CD14-positive monocyte (primary cell): ENCODE measurements around the gene KL. TPM values are rescaled to one million over a fixed set of nuclear protein-coding genes. Genes with fewer than 3 reads are reported as not detected.
A peak's percentile ranks its signal among the peaks of the same experiment; 100 is the strongest.

ENCODE experiments used
- DNase-seq, 3 donors: peaks; one replicate each; pipeline ENCODE4 v3.0.0-alpha.2; 2011 to 2022
- H2AFZ ChIP-seq: 2 replicates; pipeline ENCODE4 v1.6.0; 2012; ENCODE audit warnings: mild to moderate bottlenecking, low read depth, low read length, inconsistent platforms; ENCODE audit not compliant: insufficient read depth, poor library complexity, severe bottlenecking
- H3K27ac ChIP-seq, 2 donors: 1 replicate in 1 of 2; 2 replicates in 1 of 2; pipeline ENCODE4 v1.5.1; 2012 to 2013; ENCODE audit warnings: low read length in 2 of 2, control low read depth in 1 of 2, inconsistent platforms in 1 of 2, low read depth in 1 of 2, mild to moderate bottlenecking in 1 of 2
- H3K27me3 ChIP-seq, 2 donors: one replicate each; pipeline versions ENCODE4 v1.6.0 to v1.6.1; 2011 to 2013; ENCODE audit warnings: low read length in 2 of 2; ENCODE audit not compliant: control insufficient read depth in 2 of 2, insufficient read depth in 2 of 2
- H3K36me3 ChIP-seq, 2 donors: replicated peaks in 1 of 2; 1 replicate in 1 of 2; 2 replicates in 1 of 2; pipeline versions ENCODE4 v1.5.1 to v1.6.1; 2012 to 2013; ENCODE audit warnings: low read length in 2 of 2, control low read depth in 1 of 2, inconsistent platforms in 1 of 2, mild to moderate bottlenecking in 1 of 2; ENCODE audit not compliant: insufficient read depth in 2 of 2, control insufficient read depth in 1 of 2
- H3K4me1 ChIP-seq, 2 donors: 1 replicate in 1 of 2; 2 replicates in 1 of 2; pipeline versions ENCODE4 v1.5.1 to v1.6.1; 2012 to 2013; ENCODE audit warnings: low read length in 2 of 2, control low read depth in 1 of 2, inconsistent platforms in 1 of 2, mild to moderate bottlenecking in 1 of 2, moderate library complexity in 1 of 2; ENCODE audit not compliant: insufficient read depth in 2 of 2, control insufficient read depth in 1 of 2
- H3K4me2 ChIP-seq: replicated peaks from 2 replicates; pipeline ENCODE3; 2012; ENCODE audit warnings: low read length, moderate library complexity, mild to moderate bottlenecking; ENCODE audit not compliant: poor library complexity, severe bottlenecking; ENCODE audit errors: extremely low read depth
- H3K4me3 ChIP-seq, 3 experiments: fragments of 200-600 bp in 1 of 3; sonication (generic) in 1 of 3; replicated peaks in 1 of 3; 1 replicate in 2 of 3; 2 replicates in 1 of 3; pipeline ENCODE4 v1.5.1; 2011 to 2013; ENCODE audit warnings: low read length in 3 of 3, mild to moderate bottlenecking in 3 of 3, control low read depth in 2 of 3, low read depth in 2 of 3, inconsistent platforms in 1 of 3, moderate library complexity in 1 of 3
- H3K79me2 ChIP-seq: 2 replicates; pipeline ENCODE4 v1.6.0; 2012; ENCODE audit warnings: mild to moderate bottlenecking, control low read depth, inconsistent platforms, low read length, moderate library complexity; ENCODE audit not compliant: insufficient read depth
- H3K9ac ChIP-seq: 2 replicates; pipeline ENCODE4 v1.6.0; 2017; ENCODE audit warnings: low read length, mild to moderate bottlenecking; ENCODE audit not compliant: insufficient read depth, poor library complexity, severe bottlenecking
- H3K9me3 ChIP-seq, 2 donors: replicated peaks in 1 of 2; 1 replicate in 1 of 2; 2 replicates in 1 of 2; pipeline versions ENCODE4 v1.5.1 to v1.6.1; 2012 to 2013; ENCODE audit warnings: low read length in 2 of 2, control low read depth in 1 of 2; ENCODE audit not compliant: control insufficient read depth in 1 of 2, insufficient read depth in 1 of 2
- H4K20me1 ChIP-seq: 2 replicates; pipeline ENCODE4 v1.6.0; 2012; ENCODE audit warnings: mild to moderate bottlenecking, low read length, control low read depth, moderate library complexity; ENCODE audit not compliant: insufficient read depth
- H3K27ac Mint-ChIP-seq, 7 donors: one replicate each; pipeline ENCODE4 v1.8.0; 2020; ENCODE audit warnings: mild to moderate bottlenecking in 7 of 7, mixed read lengths in 7 of 7, moderate library complexity in 6 of 7, inconsistent platforms in 2 of 7
- H3K27me3 Mint-ChIP-seq, 3 donors: one replicate each; pipeline ENCODE4 v1.8.0; 2021 to 2022; ENCODE audit warnings: low read depth in 3 of 3, mild to moderate bottlenecking in 3 of 3, mixed read lengths in 3 of 3, moderate library complexity in 3 of 3, inconsistent platforms in 1 of 3
- H3K36me3 Mint-ChIP-seq, 2 donors: one replicate each; pipeline ENCODE4 v1.8.0; 2020; ENCODE audit warnings: mixed read lengths in 2 of 2, inconsistent platforms in 1 of 2, mild to moderate bottlenecking in 1 of 2
- H3K4me1 Mint-ChIP-seq: one replicate; pipeline ENCODE4 v1.8.0; 2020; ENCODE audit warnings: mild to moderate bottlenecking, mixed read lengths
- H3K4me3 Mint-ChIP-seq, 2 donors: one replicate each; pipeline ENCODE4 v1.8.0; 2020; ENCODE audit warnings: mild to moderate bottlenecking in 2 of 2, mixed read lengths in 2 of 2, moderate library complexity in 1 of 2
- H3K9me3 Mint-ChIP-seq, 7 donors: one replicate each; pipeline ENCODE4 v1.8.0; 2020 to 2022; ENCODE audit warnings: mixed read lengths in 7 of 7, mild to moderate bottlenecking in 6 of 7, moderate library complexity in 6 of 7, inconsistent platforms in 2 of 7
- CTCF ChIP-seq: fragments of 200-600 bp; IDR thresholded peaks from one replicate; pipeline ENCODE4 v1.8.0; 2022; ENCODE audit warnings: antibody characterized with exemption, mild to moderate bottlenecking
- WGBS: methylation state at CpG from one replicate; pipeline ENCODE4 v1.1.5; 2013; ENCODE audit warnings: missing lambda C conversion rate; ENCODE audit not compliant: insufficient coverage; 5-methylcytosine and 5-hydroxymethylcytosine counted together
- intact Hi-C, 2 donors: fragments of 100-400 bp; cut with micrococcal nuclease; formaldehyde crosslinking; loops; one replicate each; pipeline versions ENCODE4 v1.15.0 to v1.15.1; 2023
- polyA plus RNA-seq, 3 donors: library from polyadenylated mRNA; depleted of rRNA in 1 of 3; unstranded in 2 of 3; stranded (reverse) in 1 of 3; fragments of 300-500 nt in 2 of 3; fragments of >200 nt in 1 of 3; fragmentation: Illumina TruSeq in 2 of 3; gene quantifications; 1 replicate in 2 of 3; 2 replicates in 1 of 3; pipeline ENCODE4 v1.2.3, GENCODE V29; 2012 to 2021

The KL gene
- polyA plus RNA-seq, 3 donors = 0.24 to 1.4 (median 0.75) TPM

- H4K20me1 ChIP-seq = no peaks in the 10 kb centered on the region
- H3K27ac ChIP-seq = no peak overlapping the region
- H2AFZ ChIP-seq = no peak overlapping the region
- H3K9me3 Mint-ChIP-seq = peaks cover 0 to 3% (median 1%) of the 10 kb centered on the region in 7 donors
- peaks cover 34 to 40% of the 10 kb centered on the region in 2 donors for H3K4me1 ChIP-seq
- peak overlapping the region in 1 of 3 experiments; percentile 65 for H3K4me3 ChIP-seq
- H3K4me1 Mint-ChIP-seq = peaks cover 41% of the 10 kb centered on the region
- no peaks in the 10 kb centered on the region for H3K27me3 ChIP-seq
- H3K79me2 ChIP-seq = no peaks in the 10 kb centered on the region
- H3K4me2 ChIP-seq = no peak overlapping the region
- no peaks in the 10 kb centered on the region for H3K36me3 ChIP-seq
- H3K9me3 ChIP-seq = no peaks in the 10 kb centered on the region
- H3K9ac ChIP-seq = no peak overlapping the region
- 97% methylated on average over 5 of the region's 12 CpGs for WGBS
- TF ChIP-seq CTCF = no peak
- no peaks in the 10 kb centered on the region for H3K36me3 Mint-ChIP-seq
- intact Hi-C loops = no loop called here
- peak overlapping the region in 1 of 2 donors; percentile 25 for H3K4me3 Mint-ChIP-seq
- H3K27me3 Mint-ChIP-seq = peaks cover 0 to 6% (median 0%) of the 10 kb centered on the region in 3 donors
- no peak for DNase-seq
- H3K27ac Mint-ChIP-seq = peak overlapping the region in 2 of 7 donors; percentile 14 to 94
Observed at GRCh38 chr13:33032037-33032625, 15.9 kb downstream of the KL start.

GRCh38 chr13:33033051-33033812 is 17.0 kb downstream of the KL start:
- 10% methylated on average over 7 of the region's 14 CpGs for WGBS
- Histone ChIP-seq H3K9ac (no peak overlapping the region), H3K27ac (peak overlapping the region; percentile 67 to 80), H2AFZ (peak overlapping the region; percentile 76), H3K4me2 (peak overlapping the region; percentile 62), H4K20me1 (no peaks in the 10 kb centered on the region), H3K4me3 (peak overlapping the region; percentile 17 to 65 (median 58)), H3K4me1 (peaks cover 34 to 40% of the 10 kb centered on the region in 2 donors), H3K9me3 (no peaks in the 10 kb centered on the region), H3K79me2 (no peaks in the 10 kb centered on the region), H3K27me3 (no peaks in the 10 kb centered on the region), H3K36me3 (no peaks in the 10 kb centered on the region)
- Mint-ChIP-seq H3K36me3 (no peaks in the 10 kb centered on the region), H3K4me3 (peak overlapping the region; percentile 73 to 91), H3K4me1 (peaks cover 41% of the 10 kb centered on the region), H3K27me3 (peaks cover 0 to 6% (median 0%) of the 10 kb centered on the region in 3 donors), H3K27ac (peak overlapping the region; percentile 83 to 96 (median 89)), H3K9me3 (peaks cover 0 to 3% (median 0%) of the 10 kb centered on the region in 7 donors)
- intact Hi-C loops = no loop called here
- peak; percentile 44 to 68 (median 63) for DNase-seq
- no peak for TF ChIP-seq CTCF
